Aorta (tissue), 5 donors: ENCODE results near the gene ST7. TPM values are rescaled to one million over a fixed set of nuclear protein-coding genes. Genes with fewer than 3 reads are reported as not detected.

Source experiments
- ATAC-seq: fragments of 200-7000 bp; cut with Tn5 transposase; one replicate; pipeline ENCODE4 v1.9.1; 2022; ENCODE audit warnings: moderate library complexity; ENCODE audit not compliant: low FRiP score
- DNase-seq, 2 donors: peaks; one replicate each; pipeline ENCODE4 v3.0.0-alpha.2; 2020
- H3K27ac ChIP-seq, 2 donors: one replicate each; pipeline ENCODE4 v1.5.1; 2013; ENCODE audit warnings: low read length in 2 of 2, mild to moderate bottlenecking in 2 of 2, moderate library complexity in 2 of 2, control low read depth in 1 of 2, inconsistent platforms in 1 of 2, low read depth in 1 of 2
- H3K27me3 ChIP-seq, 2 donors: one replicate each; pipeline ENCODE4 v1.6.1; 2013; ENCODE audit warnings: control low read depth in 1 of 2, low read length in 1 of 2, mild to moderate bottlenecking in 1 of 2, moderate library complexity in 1 of 2; ENCODE audit not compliant: insufficient read depth in 2 of 2, control insufficient read depth in 1 of 2
- H3K36me3 ChIP-seq, 2 donors: one replicate each; pipeline ENCODE4 v1.6.1; 2013; ENCODE audit warnings: control low read depth in 1 of 2, low read length in 1 of 2, mild to moderate bottlenecking in 1 of 2; ENCODE audit not compliant: insufficient read depth in 2 of 2, control insufficient read depth in 1 of 2
- H3K4me1 ChIP-seq, 2 donors: one replicate each; pipeline ENCODE4 v1.6.1; 2013; ENCODE audit warnings: low read length in 2 of 2, control low read depth in 1 of 2, mild to moderate bottlenecking in 1 of 2, moderate library complexity in 1 of 2; ENCODE audit not compliant: insufficient read depth in 2 of 2, control insufficient read depth in 1 of 2
- H3K4me3 ChIP-seq, 2 donors: one replicate each; pipeline ENCODE4 v1.5.1; 2013; ENCODE audit warnings: low read length in 2 of 2, control low read depth in 1 of 2, mild to moderate bottlenecking in 1 of 2
- H3K9me3 ChIP-seq: one replicate; pipeline ENCODE4 v1.6.1; 2013; ENCODE audit warnings: mild to moderate bottlenecking, low read length; ENCODE audit not compliant: control insufficient read depth
- WGBS, 2 donors: extraction: QIAGEN DNeasy Blood & Tissue Kit; methylation state at CpG; one replicate each; pipeline ENCODE4 v1.1.7; 2013; 5-methylcytosine and 5-hydroxymethylcytosine counted together
- intact Hi-C, 2 donors: fragments of 100-400 bp; cut with DNase I; formaldehyde crosslinking; loops; one replicate each; pipeline versions ENCODE4 v1.14.2 to v1.15.0; 2022
- polyA plus RNA-seq, 2 donors: library from polyadenylated mRNA; stranded (reverse); fragments of 200-250 nt; gene quantifications; one replicate each; pipeline ENCODE4 v1.2.3, GENCODE V29; 2013
- total RNA-seq, 2 donors: library from RNA; stranded (reverse); fragmentation: NEBNext Ultra II Directional; extraction: Animal tissue kit (Norgen Biotek cat#: 25700); gene quantifications; one replicate each; pipeline ENCODE4 v1.2.1, GENCODE V29; 2021
- donor health status: healthy with polysubstance abuse.
- donor health status: Bipolar disorder and iron deficiency.
- donor health status: DM: no; HTN: no; CAD: no.
- donor health status: DM: no; HTN: no; CAD: no.
- donor health status: DM: yes; HTN: yes; CAD: no.

Gene ST7
- total and polyA plus RNA-seq, 4 donors: 24.2 to 35.3 (median 31.9) TPM

GRCh38 chr7:117135553-117135891 is 182.2 kb downstream of the ST7 start:
- H3K27ac ChIP-seq: no peak overlapping the region
- no peaks in the 10 kb centered on the region for H3K9me3 ChIP-seq
- H3K4me1 ChIP-seq: no peaks in the 10 kb centered on the region
- H3K4me3 ChIP-seq: no peak overlapping the region
- ATAC-seq (no peak), DNase-seq (no peak)
- no peaks in the 10 kb centered on the region for H3K27me3 ChIP-seq
- intact Hi-C loops: no loop called here
- WGBS, 2 donors: 98 to 100% methylated on average over 1 of the region's 1 CpG
- H3K36me3 ChIP-seq: peaks cover 0 to 3% of the 10 kb centered on the region in 2 donors

GRCh38 chr7:117137868-117138267 is 184.6 kb downstream of the ST7 start:
- DNase-seq: no peak
- Histone ChIP-seq H3K4me3 (no peak overlapping the region), H3K4me1 (no peaks in the 10 kb centered on the region), H3K9me3 (no peaks in the 10 kb centered on the region), H3K27ac (no peak overlapping the region), H3K27me3 (no peaks in the 10 kb centered on the region), H3K36me3 (peaks cover 0 to 5% of the 10 kb centered on the region in 2 donors)
- no peak for ATAC-seq
- 94 to 95% methylated on average over 3 of the region's 3 CpGs for WGBS, 2 donors
- intact Hi-C loops: no loop called here

GRCh38 chr7:117138495-117138894 is 185.2 kb downstream of the ST7 start:
- no peaks in the 10 kb centered on the region for H3K9me3 ChIP-seq
- intact Hi-C loops: no loop called here
- H3K4me1 ChIP-seq: no peaks in the 10 kb centered on the region
- H3K36me3 ChIP-seq: peaks cover 0 to 5% of the 10 kb centered on the region in 2 donors
- no peak overlapping the region for H3K27ac ChIP-seq
- no peak for ATAC-seq
- H3K4me3 ChIP-seq: no peak overlapping the region
- 86 to 91% methylated on average over 3 of the region's 3 CpGs for WGBS, 2 donors
- no peaks in the 10 kb centered on the region for H3K27me3 ChIP-seq
- no peak for DNase-seq

GRCh38 chr7:117138981-117139380 is 185.7 kb downstream of the ST7 start:
- no peaks in the 10 kb centered on the region for H3K9me3 ChIP-seq
- H3K4me3 ChIP-seq: no peak overlapping the region
- peaks cover 0 to 5% of the 10 kb centered on the region in 2 donors for H3K36me3 ChIP-seq
- no peak for ATAC-seq
- DNase-seq: no peak
- no peaks in the 10 kb centered on the region for H3K4me1 ChIP-seq
- 75 to 79% methylated on average over 1 of the region's 1 CpG for WGBS, 2 donors
- intact Hi-C loops: no loop called here
- H3K27ac ChIP-seq: no peak overlapping the region
- H3K27me3 ChIP-seq: no peaks in the 10 kb centered on the region

GRCh38 chr7:117139397-117139984 is 186.2 kb downstream of the ST7 start:
- Histone ChIP-seq H3K36me3 (peaks cover 0 to 4% of the 10 kb centered on the region in 2 donors), H3K9me3 (no peaks in the 10 kb centered on the region), H3K4me1 (no peaks in the 10 kb centered on the region), H3K27me3 (no peaks in the 10 kb centered on the region), H3K4me3 (no peak overlapping the region), H3K27ac (no peak overlapping the region)
- intact Hi-C loops: no loop called here
- WGBS, 2 donors: 73 to 83% methylated on average over 3 of the region's 3 CpGs
- DNase-seq (no peak), ATAC-seq (no peak)

GRCh38 chr7:117140921-117141320 is 187.6 kb downstream of the ST7 start:
- H3K27ac ChIP-seq: no peak overlapping the region
- H3K4me1 ChIP-seq: no peaks in the 10 kb centered on the region
- H3K27me3 ChIP-seq: no peaks in the 10 kb centered on the region
- peaks cover 0 to 2% of the 10 kb centered on the region in 2 donors for H3K36me3 ChIP-seq
- H3K4me3 ChIP-seq: no peak overlapping the region
- no peaks in the 10 kb centered on the region for H3K9me3 ChIP-seq
- ATAC-seq: no peak
- DNase-seq: no peak
- 82% methylated on average over 3 of the region's 3 CpGs for WGBS, 2 donors
- intact Hi-C loops: no loop called here

- Histone ChIP-seq H3K27me3 (no peaks in the 10 kb centered on the region), H3K4me1 (no peaks in the 10 kb centered on the region), H3K4me3 (no peak overlapping the region), H3K9me3 (no peaks in the 10 kb centered on the region), H3K27ac (no peak overlapping the region), H3K36me3 (peaks cover 0 to 2% of the 10 kb centered on the region in 2 donors)
- intact Hi-C loops: no loop called here
- DNase-seq (no peak), ATAC-seq (no peak)
- 81 to 84% methylated on average over 4 of the region's 4 CpGs for WGBS, 2 donors
These were observed 189.8 kb downstream of the ST7 start for GRCh38 chr7:117143066-117143465.

GRCh38 chr7:117143580-117143979 is 190.3 kb downstream of the ST7 start:
- WGBS, 2 donors: 86 to 95% methylated on average over 2 of the region's 2 CpGs
- no peak for ATAC-seq

GRCh38 chr7:117145333-117145732 is 192.0 kb downstream of the ST7 start:
- 84 to 89% methylated on average over 1 of the region's 1 CpG for WGBS, 2 donors
- Histone ChIP-seq H3K4me1 (no peaks in the 10 kb centered on the region), H3K27me3 (no peaks in the 10 kb centered on the region), H3K4me3 (no peak overlapping the region), H3K36me3 (peaks cover 0 to 3% of the 10 kb centered on the region in 2 donors), H3K27ac (no peak overlapping the region), H3K9me3 (no peaks in the 10 kb centered on the region)
- ATAC-seq: no peak
- intact Hi-C loops: no loop called here
- no peak for DNase-seq

More at GRCh38 chr7:117143580-117143979, 190.3 kb downstream of the ST7 start:
- no peaks in the 10 kb centered on the region for H3K9me3 ChIP-seq
- H3K27me3 ChIP-seq: no peaks in the 10 kb centered on the region
- no peaks in the 10 kb centered on the region for H3K4me1 ChIP-seq
- no peak for DNase-seq
- no peak overlapping the region for H3K4me3 ChIP-seq
- intact Hi-C loops: no loop called here
- peaks cover 0 to 2% of the 10 kb centered on the region in 2 donors for H3K36me3 ChIP-seq
- no peak overlapping the region for H3K27ac ChIP-seq
